Natural killer cell (primary cell): ENCODE data around the gene ZCCHC3. TPM values are rescaled to one million over a fixed set of nuclear protein-coding genes. Genes with fewer than 3 reads are reported as not detected.
"Not testable (repeated sequence)": the region's sequence is repeated elsewhere in the genome, so short reads cannot be mapped to it uniquely, and the experiment has no call there.

Experiments
- ATAC-seq, 3 donors: fragments of 150-1000 bp in 2 of 3; fragments of 200-7000 bp in 1 of 3; cut with Tn5 transposase; 1 replicate in 1 of 3; 2 replicates in 2 of 3; pipeline ENCODE4 v1.10.0; 2021; ENCODE audit warnings: mild to moderate bottlenecking in 2 of 3, moderate library complexity in 2 of 3
- DNase-seq, 2 donors: peaks; one replicate each; pipeline versions ENCODE4 v3.0.0 to v3.0.0-alpha.2; 2013 to 2021; ENCODE audit warnings: mixed read lengths in 1 of 2
- H3K27ac ChIP-seq: one replicate; pipeline ENCODE4 v1.5.1; 2013; ENCODE audit warnings: mild to moderate bottlenecking, low read length
- H3K27me3 ChIP-seq: one replicate; pipeline ENCODE4 v1.6.1; 2013; ENCODE audit warnings: low read length; ENCODE audit not compliant: control insufficient read depth, insufficient read depth
- H3K36me3 ChIP-seq: one replicate; pipeline ENCODE4 v1.6.1; 2013; ENCODE audit warnings: low read length; ENCODE audit not compliant: control insufficient read depth, insufficient read depth
- H3K4me1 ChIP-seq: one replicate; pipeline ENCODE4 v1.6.1; 2013; ENCODE audit warnings: low read length; ENCODE audit not compliant: control insufficient read depth, insufficient read depth
- H3K4me3 ChIP-seq: one replicate; pipeline ENCODE4 v1.5.1; 2013; ENCODE audit warnings: low read length
- H3K9me3 ChIP-seq: one replicate; pipeline ENCODE4 v1.6.1; 2013; ENCODE audit warnings: low read length; ENCODE audit not compliant: control insufficient read depth, insufficient read depth
- H3K27ac Mint-ChIP-seq, 2 donors: one replicate each; pipeline ENCODE4 v1.8.0; 2022; ENCODE audit warnings: mild to moderate bottlenecking in 2 of 2, mixed read lengths in 2 of 2, moderate library complexity in 1 of 2
- H3K27me3 Mint-ChIP-seq, 2 donors: one replicate each; pipeline ENCODE4 v1.8.0; 2022; ENCODE audit warnings: low read depth in 2 of 2, mixed read lengths in 2 of 2
- H3K36me3 Mint-ChIP-seq: one replicate; pipeline ENCODE4 v1.8.0; 2022; ENCODE audit warnings: mixed read lengths
- H3K4me1 Mint-ChIP-seq, 2 donors: one replicate each; pipeline ENCODE4 v1.8.0; 2022; ENCODE audit warnings: mixed read lengths in 2 of 2
- H3K4me3 Mint-ChIP-seq: one replicate; pipeline ENCODE4 v1.8.0; 2022; ENCODE audit warnings: mild to moderate bottlenecking, moderate library complexity, mixed read lengths
- H3K9me3 Mint-ChIP-seq, 2 donors: one replicate each; pipeline ENCODE4 v1.8.0; 2022; ENCODE audit warnings: mixed read lengths in 2 of 2
- WGBS: methylation state at CpG from one replicate; pipeline ENCODE4 v1.1.7; 2013; ENCODE audit warnings: missing lambda C conversion rate; ENCODE audit not compliant: insufficient coverage; 5-methylcytosine and 5-hydroxymethylcytosine counted together
- intact Hi-C: fragments of 100-400 bp; cut with micrococcal nuclease; formaldehyde crosslinking; loops from one replicate; pipeline ENCODE4 v1.14.2; 2022
- total RNA-seq, 4 donors: library from RNA; stranded (reverse); fragments of 120-200 nt in 1 of 4; gene quantifications; one replicate each; pipeline versions ENCODE4 v1.2.3 to v1.2.4, GENCODE V29; 2013 to 2022
- TF ChIP-seq, protein P1 (sequence below): fragments of 200-600 bp; IDR thresholded peaks from one replicate; pipeline ENCODE4 v1.8.0; 2022; ENCODE audit warnings: antibody characterized with exemption

ZCCHC3 gene, protein sequence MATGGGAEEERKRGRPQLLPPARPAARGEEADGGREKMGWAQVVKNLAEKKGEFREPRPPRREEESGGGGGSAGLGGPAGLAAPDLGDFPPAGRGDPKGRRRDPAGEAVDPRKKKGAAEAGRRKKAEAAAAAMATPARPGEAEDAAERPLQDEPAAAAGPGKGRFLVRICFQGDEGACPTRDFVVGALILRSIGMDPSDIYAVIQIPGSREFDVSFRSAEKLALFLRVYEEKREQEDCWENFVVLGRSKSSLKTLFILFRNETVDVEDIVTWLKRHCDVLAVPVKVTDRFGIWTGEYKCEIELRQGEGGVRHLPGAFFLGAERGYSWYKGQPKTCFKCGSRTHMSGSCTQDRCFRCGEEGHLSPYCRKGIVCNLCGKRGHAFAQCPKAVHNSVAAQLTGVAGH
- total RNA-seq, result 10 to 100 TPM; 19.2 to 24.0 (median 20.6) TPM
- 20.8 TPM for total RNA-seq (2013)

DNA sequence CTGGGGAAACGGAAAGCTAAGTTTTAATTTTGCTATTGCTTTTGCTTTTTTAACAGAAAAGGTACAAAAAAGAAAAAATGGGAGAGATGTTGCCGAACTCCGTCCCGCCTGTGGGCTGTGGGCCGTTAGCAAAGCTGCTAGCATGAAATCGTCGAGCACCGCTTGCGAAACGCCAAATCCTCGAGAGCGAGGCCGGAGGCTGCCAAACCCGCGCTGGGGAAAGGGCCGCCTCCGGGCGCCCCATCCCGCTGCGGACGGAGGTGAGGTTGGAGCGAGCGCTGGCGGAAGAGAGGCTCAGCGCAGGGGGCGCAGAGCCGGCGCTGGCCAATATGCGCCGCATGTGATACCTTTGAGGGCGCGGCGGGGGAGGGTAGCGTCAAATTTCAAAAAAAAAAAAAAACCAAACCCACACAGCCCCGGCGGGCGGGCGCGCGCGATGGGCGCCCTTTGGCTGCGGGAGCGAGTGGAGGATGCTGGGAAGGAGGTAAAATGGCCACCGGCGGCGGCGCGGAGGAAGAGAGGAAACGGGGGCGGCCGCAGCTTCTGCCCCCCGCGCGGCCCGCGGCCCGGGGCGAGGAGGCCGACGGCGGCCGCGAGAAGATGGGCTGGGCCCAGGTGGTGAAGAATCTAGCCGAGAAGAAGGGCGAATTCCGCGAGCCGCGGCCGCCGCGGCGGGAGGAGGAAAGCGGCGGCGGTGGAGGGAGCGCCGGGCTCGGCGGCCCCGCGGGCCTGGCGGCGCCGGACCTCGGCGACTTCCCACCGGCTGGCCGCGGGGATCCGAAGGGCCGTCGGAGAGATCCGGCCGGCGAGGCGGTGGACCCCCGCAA is at the start of gene ZCCHC3:
Gene ZCCHC3, plus strand, starts transcription at position 473 of the 827 bp plus-strand sequence. Its CDS starts 17 bp downstream, at position 490.
- Mint-ChIP-seq H3K36me3 (no peaks in the 10 kb centered on the region), H3K27ac (peak within 1 kb of the TSS; percentile 96 to 100), H3K27me3 (no peaks in the 10 kb centered on the region), H3K9me3 (no peaks in the 10 kb centered on the region), H3K4me3 (peak within 1 kb of the TSS; percentile 99), H3K4me1 (peaks cover 39 to 52% of the 10 kb centered on the region in 2 donors)
- peak within 1 kb of the TSS; percentile 73 for H3K4me3 ChIP-seq
- TF ChIP-seq, protein P1, sequence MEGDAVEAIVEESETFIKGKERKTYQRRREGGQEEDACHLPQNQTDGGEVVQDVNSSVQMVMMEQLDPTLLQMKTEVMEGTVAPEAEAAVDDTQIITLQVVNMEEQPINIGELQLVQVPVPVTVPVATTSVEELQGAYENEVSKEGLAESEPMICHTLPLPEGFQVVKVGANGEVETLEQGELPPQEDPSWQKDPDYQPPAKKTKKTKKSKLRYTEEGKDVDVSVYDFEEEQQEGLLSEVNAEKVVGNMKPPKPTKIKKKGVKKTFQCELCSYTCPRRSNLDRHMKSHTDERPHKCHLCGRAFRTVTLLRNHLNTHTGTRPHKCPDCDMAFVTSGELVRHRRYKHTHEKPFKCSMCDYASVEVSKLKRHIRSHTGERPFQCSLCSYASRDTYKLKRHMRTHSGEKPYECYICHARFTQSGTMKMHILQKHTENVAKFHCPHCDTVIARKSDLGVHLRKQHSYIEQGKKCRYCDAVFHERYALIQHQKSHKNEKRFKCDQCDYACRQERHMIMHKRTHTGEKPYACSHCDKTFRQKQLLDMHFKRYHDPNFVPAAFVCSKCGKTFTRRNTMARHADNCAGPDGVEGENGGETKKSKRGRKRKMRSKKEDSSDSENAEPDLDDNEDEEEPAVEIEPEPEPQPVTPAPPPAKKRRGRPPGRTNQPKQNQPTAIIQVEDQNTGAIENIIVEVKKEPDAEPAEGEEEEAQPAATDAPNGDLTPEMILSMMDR, result no peak
- H3K27me3 ChIP-seq, result no peaks in the 10 kb centered on the region
- intact Hi-C loops, result no loop called here
- peak within 1 kb of the TSS; percentile 85 for H3K27ac ChIP-seq
- H3K36me3 ChIP-seq, result no peaks in the 10 kb centered on the region
- H3K4me1 ChIP-seq, result peaks cover 27% of the 10 kb centered on the region
- peak; percentile 78 to 92 for DNase-seq
- peak; percentile 86 to 92 (median 88) for ATAC-seq
- under 1% methylated on average over 96 of the region's 99 CpGs for WGBS
- no peaks in the 10 kb centered on the region for H3K9me3 ChIP-seq

DNA sequence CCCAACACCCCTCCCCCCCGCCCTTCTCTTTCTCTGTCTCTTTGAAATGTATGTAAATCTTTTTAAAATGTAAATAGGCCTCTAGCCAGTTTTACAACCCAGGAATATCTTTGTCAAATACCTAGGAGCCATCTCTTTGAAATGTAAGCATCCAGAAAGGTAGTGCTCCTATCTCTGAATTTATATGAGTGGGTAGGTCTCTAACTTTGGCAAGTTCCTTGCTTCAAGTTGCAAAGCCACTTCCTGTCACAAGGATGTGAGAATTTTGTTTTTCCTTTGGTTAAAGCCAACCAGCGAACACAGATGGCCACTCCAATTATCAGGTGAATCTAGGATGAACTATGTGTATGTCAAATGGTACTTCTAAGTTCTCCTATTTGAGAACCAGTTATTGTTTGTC is 46.0 kb upstream of the ZCCHC3 start:
- intact Hi-C loops, result no loop called here

DNA sequence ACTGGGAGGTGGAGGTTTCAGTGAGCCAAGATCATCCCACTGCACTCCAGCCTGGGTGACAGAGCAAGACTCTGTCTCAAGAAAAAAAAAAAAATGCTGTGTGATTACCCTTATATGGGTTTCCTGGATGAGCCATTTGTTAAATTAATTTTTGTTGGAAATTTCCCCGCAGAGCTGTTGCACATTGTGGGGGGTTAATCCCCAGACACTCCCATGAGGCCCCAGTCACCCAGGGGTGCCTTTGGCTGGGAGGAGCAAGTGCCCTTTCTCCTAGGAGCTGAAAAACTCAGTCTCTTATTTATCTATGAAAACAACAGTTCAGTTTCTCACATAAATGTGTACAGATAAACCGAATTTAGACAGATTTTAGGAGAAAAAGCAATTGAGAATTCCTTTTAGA is 44.6 kb upstream of the ZCCHC3 start:
- Histone ChIP-seq H3K4me1 (no peaks in the 10 kb centered on the region), H3K27ac (no peak overlapping the region), H3K9me3 (no peaks in the 10 kb centered on the region), H3K36me3 (no peaks in the 10 kb centered on the region), H3K4me3 (no peak overlapping the region), H3K27me3 (no peaks in the 10 kb centered on the region)
- peaks cover 9 to 10% of the 10 kb centered on the region in 2 donors for H3K4me1 Mint-ChIP-seq
- 79% methylated on average over 2 of the region's 2 CpGs for WGBS
- no peak for DNase-seq
- H3K4me3 Mint-ChIP-seq, result no peak overlapping the region
- TF ChIP-seq, protein P1, result no peak
- peaks cover 3 to 7% of the 10 kb centered on the region in 2 donors for H3K27me3 Mint-ChIP-seq
- no peak for ATAC-seq
- no peak overlapping the region for H3K27ac Mint-ChIP-seq
- intact Hi-C loops, result no loop called here
- no peaks in the 10 kb centered on the region for H3K36me3 Mint-ChIP-seq
- H3K9me3 Mint-ChIP-seq, result no peaks in the 10 kb centered on the region

More for the DNA sequence above, 46.0 kb upstream of the ZCCHC3 start:
- Histone ChIP-seq H3K9me3 (no peaks in the 10 kb centered on the region), H3K27me3 (no peaks in the 10 kb centered on the region), H3K4me1 (no peaks in the 10 kb centered on the region), H3K36me3 (no peaks in the 10 kb centered on the region), H3K4me3 (no peak overlapping the region), H3K27ac (no peak overlapping the region)
- Mint-ChIP-seq H3K27me3 (no peaks in the 10 kb centered on the region), H3K4me3 (no peak overlapping the region), H3K27ac (no peak overlapping the region), H3K4me1 (peaks cover 9 to 10% of the 10 kb centered on the region in 2 donors), H3K36me3 (no peaks in the 10 kb centered on the region), H3K9me3 (no peaks in the 10 kb centered on the region)
- no peak for DNase-seq
- no peak for ATAC-seq
- WGBS, result 0% methylated on average over 1 of the region's 2 CpGs
- TF ChIP-seq, protein P1, result no peak

DNA sequence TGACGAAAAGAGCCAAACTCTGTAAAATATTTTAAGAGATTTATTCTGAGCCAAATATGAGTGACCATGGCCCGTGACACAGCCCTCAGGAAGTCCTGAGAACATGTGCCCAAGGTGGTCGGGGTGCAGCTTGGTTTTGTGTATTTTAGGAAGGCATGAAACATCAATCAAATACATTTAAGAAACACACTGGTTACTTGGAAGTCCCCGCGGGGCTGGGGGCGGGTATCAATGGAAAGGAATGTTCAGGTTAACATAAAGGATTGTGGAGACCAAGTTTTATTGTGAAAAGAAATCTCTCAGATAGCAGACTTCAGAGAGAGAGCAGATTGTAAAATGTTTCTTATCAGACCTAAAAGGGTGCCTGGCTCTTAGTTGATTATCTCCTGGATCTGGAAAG is 43.9 kb upstream of the ZCCHC3 start:
- H3K4me3 ChIP-seq, H3K27ac ChIP-seq, H3K4me1 ChIP-seq, H3K27me3 ChIP-seq, H3K9me3 Mint-ChIP-seq, H3K27ac Mint-ChIP-seq, H3K36me3 Mint-ChIP-seq, DNase-seq, intact Hi-C loops, ATAC-seq, H3K9me3 ChIP-seq, H3K4me3 Mint-ChIP-seq, H3K36me3 ChIP-seq, H3K4me1 Mint-ChIP-seq: not testable (repeated sequence)
- 54% methylated on average over 5 of the region's 6 CpGs for WGBS
- peaks cover 7 to 13% of the 10 kb centered on the region in 2 donors for H3K27me3 Mint-ChIP-seq
